ENCODE data around the gene IL31.
"Not testable (repeated sequence)": the region's sequence is repeated elsewhere in the genome, so short reads cannot be mapped to it uniquely, and the experiment has no call there.

The IL31 gene

DNA sequence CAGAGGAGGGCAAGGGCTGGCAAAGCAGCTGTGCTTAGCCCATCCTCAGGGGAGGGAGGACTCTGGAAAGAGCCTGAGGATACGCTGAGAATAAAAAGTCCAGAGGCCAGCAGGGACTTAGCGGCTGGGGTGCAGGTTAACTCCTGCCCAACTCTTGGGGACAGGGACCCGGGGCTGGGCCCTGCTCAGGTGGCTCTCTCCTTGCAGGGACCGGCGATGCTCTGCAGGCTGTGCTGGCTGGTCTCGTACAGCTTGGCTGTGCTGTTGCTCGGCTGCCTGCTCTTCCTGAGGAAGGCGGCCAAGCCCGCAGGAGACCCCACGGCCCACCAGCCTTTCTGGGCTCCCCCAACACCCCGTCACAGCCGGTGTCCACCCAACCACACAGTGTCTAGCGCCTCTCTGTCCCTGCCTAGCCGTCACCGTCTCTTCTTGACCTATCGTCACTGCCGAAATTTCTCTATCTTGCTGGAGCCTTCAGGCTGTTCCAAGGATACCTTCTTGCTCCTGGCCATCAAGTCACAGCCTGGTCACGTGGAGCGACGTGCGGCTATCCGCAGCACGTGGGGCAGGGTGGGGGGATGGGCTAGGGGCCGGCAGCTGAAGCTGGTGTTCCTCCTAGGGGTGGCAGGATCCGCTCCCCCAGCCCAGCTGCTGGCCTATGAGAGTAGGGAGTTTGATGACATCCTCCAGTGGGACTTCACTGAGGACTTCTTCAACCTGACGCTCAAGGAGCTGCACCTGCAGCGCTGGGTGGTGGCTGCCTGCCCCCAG, 32.3 kb upstream of the IL31 start:
- no peak for DNase-seq (ENCODE audit: extremely low read depth, low read depth)
- TF ChIP-seq, protein P1, sequence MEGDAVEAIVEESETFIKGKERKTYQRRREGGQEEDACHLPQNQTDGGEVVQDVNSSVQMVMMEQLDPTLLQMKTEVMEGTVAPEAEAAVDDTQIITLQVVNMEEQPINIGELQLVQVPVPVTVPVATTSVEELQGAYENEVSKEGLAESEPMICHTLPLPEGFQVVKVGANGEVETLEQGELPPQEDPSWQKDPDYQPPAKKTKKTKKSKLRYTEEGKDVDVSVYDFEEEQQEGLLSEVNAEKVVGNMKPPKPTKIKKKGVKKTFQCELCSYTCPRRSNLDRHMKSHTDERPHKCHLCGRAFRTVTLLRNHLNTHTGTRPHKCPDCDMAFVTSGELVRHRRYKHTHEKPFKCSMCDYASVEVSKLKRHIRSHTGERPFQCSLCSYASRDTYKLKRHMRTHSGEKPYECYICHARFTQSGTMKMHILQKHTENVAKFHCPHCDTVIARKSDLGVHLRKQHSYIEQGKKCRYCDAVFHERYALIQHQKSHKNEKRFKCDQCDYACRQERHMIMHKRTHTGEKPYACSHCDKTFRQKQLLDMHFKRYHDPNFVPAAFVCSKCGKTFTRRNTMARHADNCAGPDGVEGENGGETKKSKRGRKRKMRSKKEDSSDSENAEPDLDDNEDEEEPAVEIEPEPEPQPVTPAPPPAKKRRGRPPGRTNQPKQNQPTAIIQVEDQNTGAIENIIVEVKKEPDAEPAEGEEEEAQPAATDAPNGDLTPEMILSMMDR (IDR thresholded peaks at IDR 0.05; ENCODE audit: low read depth, low read length), result no peak

DNA sequence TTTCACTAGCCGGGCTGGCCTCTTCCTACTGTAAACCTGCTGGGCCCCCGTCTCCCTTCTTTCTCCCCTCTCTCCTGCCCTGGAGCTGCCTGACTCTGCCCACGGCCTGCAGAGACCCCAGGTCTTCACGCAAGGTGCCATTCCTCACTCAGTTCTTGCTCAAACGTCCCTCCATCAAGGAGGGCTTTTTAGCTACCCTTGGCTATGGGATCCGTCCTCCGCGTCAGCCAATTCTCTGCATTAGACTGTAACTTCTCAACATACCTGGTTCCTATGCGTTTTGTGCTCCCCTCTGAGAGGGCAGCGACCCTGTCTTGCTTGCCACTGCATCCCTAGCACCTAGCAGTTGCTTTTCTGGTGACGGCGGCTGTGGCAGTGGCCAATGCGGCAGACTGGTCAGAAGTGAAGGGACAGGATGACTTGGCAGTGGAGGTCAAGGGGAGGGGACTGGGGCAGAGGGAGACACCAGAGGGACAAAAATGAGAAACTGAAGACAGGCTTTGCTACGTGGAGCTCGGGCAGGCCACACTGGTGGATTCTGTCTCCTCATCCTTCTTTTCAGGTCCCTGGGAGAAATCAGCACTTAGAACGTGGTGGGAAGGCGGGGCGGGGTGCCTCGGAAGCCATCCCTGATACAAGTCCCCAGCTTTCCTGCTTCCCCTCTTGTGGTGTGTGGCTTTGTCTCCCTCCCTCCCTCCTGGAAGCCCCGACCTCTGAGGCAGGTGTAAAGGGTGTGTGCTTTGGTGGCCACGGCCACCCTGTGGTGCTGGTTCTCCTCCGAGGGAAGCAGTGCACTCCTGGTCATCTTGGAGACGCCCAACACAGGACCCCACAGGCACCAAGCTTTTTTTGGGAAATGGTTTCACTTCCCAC, 31.3 kb upstream of the IL31 start:
- TF ChIP-seq, protein P1 (IDR thresholded peaks at IDR 0.05; ENCODE audit: low read depth, low read length), result no peak
- DNase-seq (ENCODE audit: extremely low read depth, low read depth), result no peak

DNA sequence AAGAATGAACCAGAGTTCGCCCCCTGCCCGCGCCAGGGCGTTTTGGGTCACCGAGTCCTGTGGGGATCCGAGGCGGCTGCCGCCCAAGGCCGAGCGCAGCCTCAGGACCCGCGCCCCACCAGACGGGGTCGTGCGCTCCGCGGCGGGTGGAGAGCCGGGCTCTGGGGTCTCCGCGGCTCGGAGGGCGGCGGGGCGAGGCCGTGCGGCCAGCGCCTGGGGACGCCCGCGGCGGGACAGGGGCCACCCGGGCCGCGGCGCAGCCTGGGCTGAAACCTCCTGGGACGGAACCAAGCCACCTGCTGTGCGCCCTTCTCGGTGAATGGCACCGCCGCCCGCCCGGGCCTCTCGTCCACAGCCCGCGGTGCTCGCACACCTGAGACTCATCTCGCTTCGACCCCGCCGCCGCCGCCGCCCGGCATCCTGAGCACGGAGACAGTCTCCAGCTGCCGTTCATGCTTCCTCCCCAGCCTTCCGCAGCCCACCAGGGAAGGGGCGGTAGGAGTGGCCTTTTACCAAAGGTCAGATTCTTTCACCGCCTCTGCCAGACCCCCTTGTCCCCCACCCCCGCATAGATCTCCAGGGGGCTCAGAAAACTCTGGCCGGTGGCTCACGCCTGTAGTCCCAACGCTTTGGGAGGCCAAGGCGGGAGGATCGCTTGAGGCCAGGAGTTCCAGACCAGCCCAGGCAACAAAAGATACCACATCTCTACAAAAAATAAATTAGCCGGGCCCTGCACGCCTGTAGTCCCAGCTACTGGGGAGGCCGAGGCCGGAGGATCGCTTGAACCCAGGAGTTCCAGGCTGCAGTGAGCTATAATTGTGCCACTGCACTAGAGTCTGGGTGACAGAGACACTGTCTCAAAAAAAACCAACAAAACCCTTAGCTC, 30.4 kb upstream of the IL31 start:
- no peak for DNase-seq (ENCODE audit: extremely low read depth, low read depth)
- TF ChIP-seq, protein P1 (IDR thresholded peaks at IDR 0.05; ENCODE audit: low read depth, low read length), result no peak

DNA sequence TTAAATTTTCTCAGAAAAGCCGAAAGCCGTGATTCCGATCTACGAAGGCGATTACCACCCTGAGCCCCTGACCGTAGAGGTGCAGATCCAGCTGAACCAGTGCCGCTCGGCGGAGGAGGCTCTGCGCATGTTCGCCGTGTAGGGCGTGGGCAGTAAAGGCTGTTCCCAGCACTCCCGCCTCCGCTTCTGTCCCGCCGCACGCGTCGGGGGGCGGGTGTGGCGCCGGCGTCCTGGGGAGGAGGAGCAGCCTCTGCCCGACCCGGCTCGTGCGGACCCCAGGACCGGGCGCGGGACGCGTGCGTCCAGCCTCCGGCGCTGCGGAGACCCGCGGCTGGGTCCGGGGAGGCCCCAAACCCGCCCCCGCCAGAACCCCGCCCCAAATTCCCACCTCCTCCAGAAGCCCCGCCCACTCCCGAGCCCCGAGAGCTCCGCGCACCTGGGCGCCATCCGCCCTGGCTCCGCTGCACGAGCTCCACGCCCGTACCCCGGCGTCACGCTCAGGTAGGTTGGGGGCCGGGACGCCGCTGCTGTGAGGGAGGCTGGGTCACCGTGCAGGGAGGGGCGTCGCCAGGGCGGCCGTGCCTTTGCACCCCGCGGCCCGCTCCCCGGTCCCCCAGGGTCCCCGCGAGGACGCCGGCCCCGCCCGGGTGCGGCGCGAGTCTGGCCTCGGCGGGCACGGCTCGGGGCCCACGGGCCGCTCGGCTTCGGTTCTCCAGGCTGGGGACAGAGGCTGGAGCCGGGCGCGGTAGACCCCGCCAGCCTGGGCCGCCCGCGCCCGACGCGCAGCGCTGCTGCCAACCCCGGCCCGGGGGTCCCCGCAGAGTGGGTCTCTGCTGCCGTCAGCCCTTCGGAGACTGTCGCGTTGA, 29.5 kb upstream of the IL31 start, which contains the start of gene B3GNT4:
Gene B3GNT4, plus strand, starts transcription at position 409 of the 866 bp plus-strand sequence. CDS start 910 bp downstream, outside the sequence.
- no peak for DNase-seq (ENCODE audit: extremely low read depth, low read depth)
- TF ChIP-seq, protein P1 (IDR thresholded peaks at IDR 0.05; ENCODE audit: low read depth, low read length), result no peak

DNA sequence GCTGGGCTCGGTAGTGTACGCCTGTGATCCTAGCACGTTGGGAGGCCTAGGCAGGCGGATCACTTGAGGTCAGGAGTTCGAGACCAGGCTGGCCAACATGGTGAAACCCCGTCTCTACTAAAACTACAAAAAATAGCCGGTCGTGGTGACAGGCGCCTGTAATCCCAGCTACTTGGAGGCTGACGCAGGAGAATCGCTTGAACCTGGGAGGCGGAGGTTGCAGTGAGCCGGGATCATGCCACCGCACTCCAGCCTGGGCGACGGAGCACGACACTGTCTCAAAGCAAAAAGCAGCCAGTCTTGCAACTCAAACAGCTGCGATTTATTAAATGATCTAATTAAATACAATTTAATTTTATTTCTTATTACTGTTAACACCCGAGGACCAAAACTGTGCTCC, 28.8 kb upstream of the IL31 start:
- DNase-seq (ENCODE audit: extremely low read depth, low read depth), result not testable (repeated sequence)

DNA sequence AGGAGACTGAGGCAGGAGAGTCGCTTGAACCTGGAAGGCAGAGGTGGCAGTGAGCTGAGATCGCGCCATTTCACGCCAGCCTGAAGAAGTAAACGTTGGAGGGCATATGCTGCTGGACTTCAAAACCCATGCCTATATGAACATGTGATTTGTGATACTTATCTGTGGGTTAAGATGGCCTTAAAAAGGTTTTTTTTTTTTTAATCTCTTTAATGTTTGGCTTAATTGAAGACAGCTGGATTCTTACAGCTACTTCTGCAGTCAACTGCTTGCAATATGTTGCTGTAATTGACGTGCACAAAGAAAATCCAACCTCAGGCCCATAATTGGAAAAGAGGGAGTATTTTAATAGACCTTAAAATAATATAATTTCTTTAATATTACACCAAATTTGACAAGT, 28.0 kb upstream of the IL31 start:
- TF ChIP-seq, protein P1 (IDR thresholded peaks at IDR 0.05; ENCODE audit: low read depth, low read length), result no peak
- no peak for DNase-seq (ENCODE audit: extremely low read depth, low read depth)
